Uterus (tissue), 2 donors: ENCODE results near the gene MCCC2.
"Not testable (repeated sequence)": the region's sequence is repeated elsewhere in the genome, so short reads cannot be mapped to it uniquely, and the experiment has no call there.

Experiments
- POLR2A ChIP-seq, 2 donors: fragments of 450-650 bp; IDR thresholded peaks; one replicate each; pipeline ENCODE4 v1.6.1; 2016; ENCODE audit warnings: antibody characterized with exemption in 2 of 2, mild to moderate bottlenecking in 1 of 2, moderate library complexity in 1 of 2
- TF ChIP-seq, protein P1 (sequence below), 4 experiments: fragments of 200-600 bp in 2 of 4; fragments of 450-650 bp in 2 of 4; sonication (generic) in 2 of 4; IDR thresholded peaks; one replicate each; pipeline ENCODE4 v1.5.1; 2016 to 2019; ENCODE audit warnings: antibody characterized with exemption in 4 of 4, mild to moderate bottlenecking in 2 of 4, moderate library complexity in 1 of 4

DNA sequence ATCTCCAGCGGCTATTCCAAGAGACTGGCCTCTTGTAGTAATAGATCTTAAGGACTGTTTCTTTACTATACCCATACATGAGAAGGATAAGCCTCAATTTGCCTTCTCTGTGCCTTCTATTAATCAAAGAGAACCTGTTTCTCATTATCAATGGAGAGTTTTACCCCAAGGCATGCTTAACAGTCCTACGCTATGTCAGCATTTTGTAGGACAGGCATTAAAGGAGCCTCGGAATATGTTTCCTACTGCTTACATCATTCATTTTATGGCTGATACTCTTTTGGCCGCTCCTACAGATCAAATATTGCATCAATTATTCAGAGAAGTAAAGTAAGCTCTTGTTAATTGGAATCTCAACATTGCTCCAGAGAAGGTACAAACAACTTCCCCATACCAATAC, 11.6 kb upstream of the MCCC2 start:
- TF ChIP-seq, protein P1, sequence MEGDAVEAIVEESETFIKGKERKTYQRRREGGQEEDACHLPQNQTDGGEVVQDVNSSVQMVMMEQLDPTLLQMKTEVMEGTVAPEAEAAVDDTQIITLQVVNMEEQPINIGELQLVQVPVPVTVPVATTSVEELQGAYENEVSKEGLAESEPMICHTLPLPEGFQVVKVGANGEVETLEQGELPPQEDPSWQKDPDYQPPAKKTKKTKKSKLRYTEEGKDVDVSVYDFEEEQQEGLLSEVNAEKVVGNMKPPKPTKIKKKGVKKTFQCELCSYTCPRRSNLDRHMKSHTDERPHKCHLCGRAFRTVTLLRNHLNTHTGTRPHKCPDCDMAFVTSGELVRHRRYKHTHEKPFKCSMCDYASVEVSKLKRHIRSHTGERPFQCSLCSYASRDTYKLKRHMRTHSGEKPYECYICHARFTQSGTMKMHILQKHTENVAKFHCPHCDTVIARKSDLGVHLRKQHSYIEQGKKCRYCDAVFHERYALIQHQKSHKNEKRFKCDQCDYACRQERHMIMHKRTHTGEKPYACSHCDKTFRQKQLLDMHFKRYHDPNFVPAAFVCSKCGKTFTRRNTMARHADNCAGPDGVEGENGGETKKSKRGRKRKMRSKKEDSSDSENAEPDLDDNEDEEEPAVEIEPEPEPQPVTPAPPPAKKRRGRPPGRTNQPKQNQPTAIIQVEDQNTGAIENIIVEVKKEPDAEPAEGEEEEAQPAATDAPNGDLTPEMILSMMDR (IDR thresholded peaks at IDR 0.05) = not testable (repeated sequence)
- not testable (repeated sequence) for TF ChIP-seq POLR2A (IDR thresholded peaks at IDR 0.05)
